ENCODE measurements around the gene TSPAN32. TPM values are rescaled to one million over a fixed set of nuclear protein-coding genes. Genes with fewer than 3 reads are reported as not detected.

Gene TSPAN32
- polyA plus RNA-seq, 1 experiment: 0.42 TPM

DNA sequence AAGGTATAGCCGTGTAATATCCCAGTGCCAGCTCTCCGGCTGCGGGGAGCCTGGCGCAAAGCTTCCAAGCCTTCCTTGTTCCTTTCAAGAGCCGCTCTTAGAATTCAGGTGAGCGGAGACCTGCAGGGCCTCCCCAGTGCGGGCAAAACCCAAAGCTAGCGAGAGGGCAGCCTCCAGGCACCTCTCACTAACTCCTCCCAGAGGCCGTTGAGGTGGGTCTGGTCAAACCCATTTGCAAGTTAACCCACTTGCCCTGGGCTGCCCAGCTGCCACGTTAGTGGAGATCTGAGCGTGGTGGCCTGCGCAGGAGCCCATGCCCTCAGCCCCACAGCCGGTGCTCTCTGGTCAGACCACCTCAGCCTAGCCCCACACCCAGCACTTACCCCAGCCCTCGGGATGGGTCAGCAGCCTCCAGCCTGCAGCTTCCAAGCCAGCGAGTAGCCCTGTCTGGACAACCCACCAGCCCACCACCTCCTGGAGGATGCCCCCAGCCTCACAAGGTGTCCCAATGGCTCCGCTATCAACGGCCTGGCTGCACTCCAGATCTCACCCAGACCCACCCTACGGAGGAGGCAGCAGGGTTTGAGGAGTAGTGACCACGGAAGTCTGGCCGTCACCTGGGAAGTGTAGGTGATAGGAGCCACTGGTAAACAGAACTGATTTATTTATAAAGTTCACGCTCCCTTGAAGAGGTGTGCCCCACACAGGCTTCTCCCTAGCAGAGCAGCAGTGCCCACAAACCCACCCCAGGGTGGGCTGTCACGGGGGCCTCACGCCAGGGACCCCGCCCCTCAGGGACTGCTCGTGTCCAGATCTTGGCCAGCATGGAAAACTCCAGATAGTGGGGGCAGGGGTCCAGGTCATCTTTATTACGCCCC, 33.7 kb upstream of the TSPAN32 start:
- Histone ChIP-seq H3K4me3 (ENCODE audit: low read depth, low read length) (no peak overlapping the region), H3K36me3 (ENCODE audit: control insufficient read depth, insufficient read depth, low read length) (no peaks in the 10 kb centered on the region), H3K27me3 (ENCODE audit: control insufficient read depth, insufficient read depth, low read length) (peaks cover 23% of the 10 kb centered on the region)
- TF ChIP-seq, protein P1, sequence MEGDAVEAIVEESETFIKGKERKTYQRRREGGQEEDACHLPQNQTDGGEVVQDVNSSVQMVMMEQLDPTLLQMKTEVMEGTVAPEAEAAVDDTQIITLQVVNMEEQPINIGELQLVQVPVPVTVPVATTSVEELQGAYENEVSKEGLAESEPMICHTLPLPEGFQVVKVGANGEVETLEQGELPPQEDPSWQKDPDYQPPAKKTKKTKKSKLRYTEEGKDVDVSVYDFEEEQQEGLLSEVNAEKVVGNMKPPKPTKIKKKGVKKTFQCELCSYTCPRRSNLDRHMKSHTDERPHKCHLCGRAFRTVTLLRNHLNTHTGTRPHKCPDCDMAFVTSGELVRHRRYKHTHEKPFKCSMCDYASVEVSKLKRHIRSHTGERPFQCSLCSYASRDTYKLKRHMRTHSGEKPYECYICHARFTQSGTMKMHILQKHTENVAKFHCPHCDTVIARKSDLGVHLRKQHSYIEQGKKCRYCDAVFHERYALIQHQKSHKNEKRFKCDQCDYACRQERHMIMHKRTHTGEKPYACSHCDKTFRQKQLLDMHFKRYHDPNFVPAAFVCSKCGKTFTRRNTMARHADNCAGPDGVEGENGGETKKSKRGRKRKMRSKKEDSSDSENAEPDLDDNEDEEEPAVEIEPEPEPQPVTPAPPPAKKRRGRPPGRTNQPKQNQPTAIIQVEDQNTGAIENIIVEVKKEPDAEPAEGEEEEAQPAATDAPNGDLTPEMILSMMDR (IDR thresholded peaks at IDR 0.05; ENCODE audit: insufficient read depth, low read depth, low read length): no peak
- CTCF ChIA-PET: interaction anchor here (1.0 to 1.1 kb wide), 2 partner anchors 37 to 153 kb away, joined by 3 read pairs; no protein-coding TSS in a partner anchor
- POLR2A ChIA-PET: no interaction called here
- no peak for DNase-seq (ENCODE audit: low read depth)

DNA sequence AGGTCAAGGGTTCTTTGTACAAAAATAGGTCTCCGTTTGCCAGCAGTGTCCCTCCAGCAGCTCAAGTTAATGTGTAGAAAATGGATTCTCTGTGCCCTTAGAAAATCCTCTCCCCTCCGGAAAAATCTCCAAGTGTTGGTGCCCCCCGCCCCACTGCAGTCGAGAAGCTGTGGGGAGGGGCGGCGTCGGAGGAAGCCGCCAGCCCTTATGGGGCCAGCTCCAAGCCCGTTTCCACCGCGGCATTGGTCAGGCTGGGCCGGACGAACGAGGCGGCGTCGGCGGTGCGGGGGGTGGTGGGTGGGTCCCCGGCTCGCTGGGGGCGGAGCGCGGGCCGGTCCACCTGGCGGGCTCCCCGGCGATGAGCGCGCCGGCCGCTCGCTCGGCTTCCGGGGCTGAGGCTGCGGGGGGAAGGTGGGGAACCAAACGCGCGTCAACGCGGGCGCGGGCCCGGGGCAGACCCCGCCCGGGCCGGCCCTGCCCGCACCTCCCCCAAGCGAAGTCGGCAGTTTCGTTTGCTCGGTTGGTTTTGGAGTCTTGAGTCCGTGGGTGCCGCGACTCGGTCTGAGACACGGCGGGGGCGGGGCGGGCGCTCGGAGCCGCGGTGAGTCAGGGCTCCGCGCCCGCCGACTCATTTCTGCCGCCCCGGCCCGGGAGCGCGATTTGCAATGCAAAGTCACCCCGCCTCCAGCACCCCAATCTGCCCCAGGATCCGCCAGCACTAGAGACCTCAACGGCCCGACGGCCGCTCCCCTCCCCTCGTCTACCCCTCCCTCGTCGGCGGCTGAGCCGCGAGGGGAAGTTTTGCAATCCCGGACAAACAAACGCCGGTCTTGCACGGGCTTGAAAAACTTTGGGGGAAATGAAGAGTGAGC, 32.8 kb upstream of the TSPAN32 start:
- H3K4me3 ChIP-seq (ENCODE audit: low read depth, low read length): peak overlapping the region; percentile 23
- H3K36me3 ChIP-seq (ENCODE audit: control insufficient read depth, insufficient read depth, low read length): no peaks in the 10 kb centered on the region
- H3K27me3 ChIP-seq (ENCODE audit: control insufficient read depth, insufficient read depth, low read length): peaks cover 21% of the 10 kb centered on the region
- POLR2A ChIA-PET: no interaction called here
- TF ChIP-seq, protein P1 (IDR thresholded peaks at IDR 0.05; ENCODE audit: insufficient read depth, low read depth, low read length): no peak
- CTCF ChIA-PET: interaction anchor here (1.3 kb wide), 1 partner anchor 9 kb away, joined by 4 read pairs; no protein-coding TSS in a partner anchor
- DNase-seq (ENCODE audit: low read depth): no peak

DNA sequence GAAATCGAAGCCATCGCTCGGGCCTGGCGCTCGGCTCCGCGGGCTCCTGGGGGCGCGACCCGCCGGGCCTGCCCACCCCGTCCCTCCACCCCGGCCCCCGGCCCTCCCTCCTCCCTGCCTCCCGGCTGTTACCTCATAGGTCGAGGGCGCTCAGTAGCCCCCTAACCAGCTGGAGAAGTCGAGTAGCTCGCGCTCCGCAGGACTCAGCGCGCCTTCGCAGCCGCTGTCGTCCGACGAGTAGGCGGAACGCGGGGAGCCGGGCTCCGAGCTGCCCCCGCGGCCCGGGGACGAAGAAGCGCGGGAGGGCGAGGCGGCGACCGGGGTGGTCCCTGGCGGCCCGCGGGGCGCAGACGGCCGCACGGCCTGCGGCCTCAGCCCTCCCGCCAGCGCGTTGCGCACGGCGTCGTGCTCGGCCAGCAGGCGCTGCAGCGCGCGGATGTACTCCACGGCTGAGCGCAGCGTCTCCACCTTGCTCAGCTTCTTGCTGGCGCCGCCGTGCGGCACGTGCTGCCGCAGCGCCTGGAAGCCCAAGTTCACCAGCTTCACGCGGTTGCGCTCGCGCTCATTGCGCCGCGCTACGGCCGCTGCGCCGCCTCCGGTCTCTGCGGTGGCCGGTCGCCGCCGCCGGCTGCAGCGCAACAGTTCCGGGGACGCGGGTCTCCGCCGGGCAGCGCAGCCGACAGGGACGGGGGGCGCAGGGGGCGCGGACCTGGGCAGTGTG, 32.1 kb upstream of the TSPAN32 start:
- DNase-seq (ENCODE audit: low read depth): no peak
- ChIA-PET POLR2A (no interaction called here), CTCF (interaction anchor here (1.3 kb wide), 1 partner anchor 9 kb away, joined by 4 read pairs; no protein-coding TSS in a partner anchor)
- H3K4me3 ChIP-seq (ENCODE audit: low read depth, low read length): peak overlapping the region; percentile 23
- TF ChIP-seq, protein P1 (IDR thresholded peaks at IDR 0.05; ENCODE audit: insufficient read depth, low read depth, low read length): no peak
- no peaks in the 10 kb centered on the region for H3K36me3 ChIP-seq (ENCODE audit: control insufficient read depth, insufficient read depth, low read length)
- H3K27me3 ChIP-seq (ENCODE audit: control insufficient read depth, insufficient read depth, low read length): peaks cover 23% of the 10 kb centered on the region

DNA sequence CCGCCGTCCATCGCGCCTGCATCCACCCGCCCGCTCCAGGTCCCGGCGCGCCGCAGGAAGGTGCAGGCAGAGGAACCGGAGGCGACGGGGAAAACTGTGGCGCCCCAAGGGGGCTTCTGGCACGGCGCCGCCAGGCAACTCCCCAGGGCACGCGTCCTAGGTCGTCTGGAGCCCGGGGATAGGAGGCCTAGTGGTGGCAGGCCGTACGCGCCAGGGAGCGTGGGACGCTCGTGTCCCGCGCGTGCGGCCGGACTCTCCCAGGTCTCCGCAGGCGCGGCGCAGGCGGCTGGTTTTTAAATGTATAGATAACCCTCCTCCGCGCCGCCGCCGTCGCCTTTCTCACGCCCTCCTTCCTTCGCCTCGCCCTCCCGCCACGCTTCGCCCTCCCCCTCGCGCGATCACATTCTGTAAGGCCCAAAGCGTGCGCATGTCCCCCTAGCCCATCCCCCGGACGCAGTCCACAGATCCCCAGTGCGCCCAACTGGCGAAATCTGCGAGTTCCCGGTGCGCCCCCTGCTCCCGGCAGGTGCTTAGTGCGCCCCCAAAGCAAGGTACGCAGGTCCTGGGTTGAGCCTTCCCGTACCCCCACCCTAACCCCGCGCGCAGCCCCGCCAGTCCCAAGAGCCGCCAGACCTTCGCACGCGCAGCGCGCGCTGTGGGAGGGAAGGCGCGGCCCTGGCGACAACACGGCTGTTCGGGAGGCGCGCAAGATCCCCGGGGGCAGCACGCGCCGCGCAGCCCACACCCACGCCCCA, 31.3 kb upstream of the TSPAN32 start, which contains the start of gene ASCL2:
ASCL2 (minus strand) TSS at position 267 of the 755 bp plus-strand sequence; CDS start at position 11, 256 bp downstream.
- CTCF ChIA-PET: interaction anchor here (1.3 kb wide), 1 partner anchor 8 kb away, joined by 4 read pairs; no protein-coding TSS in a partner anchor

More for the DNA sequence above, 31.3 kb upstream of the TSPAN32 start, which contains the start of gene ASCL2:
- Histone ChIP-seq H3K36me3 (ENCODE audit: control insufficient read depth, insufficient read depth, low read length) (no peaks in the 10 kb centered on the region), H3K4me3 (ENCODE audit: low read depth, low read length) (peak within 1 kb of the TSS; percentile 23), H3K27me3 (ENCODE audit: control insufficient read depth, insufficient read depth, low read length) (peaks cover 23% of the 10 kb centered on the region)
- TF ChIP-seq, protein P1 (IDR thresholded peaks at IDR 0.05; ENCODE audit: insufficient read depth, low read depth, low read length): no peak
- POLR2A ChIA-PET: no interaction called here
- no peak for DNase-seq (ENCODE audit: low read depth)

Measured in BJ (cell line).